Stimulated activated CD8-positive, alpha-beta memory T cell treated with anti-CD3 and anti-CD28 coated beads, Interleukin-12 subunit alpha, Interleukin-12 subunit beta, amount 100 ng/mL, for 4 hours (primary cell): ENCODE results near the gene PARD3.

Experiments used
- DNase-seq: peaks from one replicate; pipeline ENCODE4 v3.0.0-alpha.2; 2020; ENCODE audit warnings: low read depth

The PARD3 gene

DNA sequence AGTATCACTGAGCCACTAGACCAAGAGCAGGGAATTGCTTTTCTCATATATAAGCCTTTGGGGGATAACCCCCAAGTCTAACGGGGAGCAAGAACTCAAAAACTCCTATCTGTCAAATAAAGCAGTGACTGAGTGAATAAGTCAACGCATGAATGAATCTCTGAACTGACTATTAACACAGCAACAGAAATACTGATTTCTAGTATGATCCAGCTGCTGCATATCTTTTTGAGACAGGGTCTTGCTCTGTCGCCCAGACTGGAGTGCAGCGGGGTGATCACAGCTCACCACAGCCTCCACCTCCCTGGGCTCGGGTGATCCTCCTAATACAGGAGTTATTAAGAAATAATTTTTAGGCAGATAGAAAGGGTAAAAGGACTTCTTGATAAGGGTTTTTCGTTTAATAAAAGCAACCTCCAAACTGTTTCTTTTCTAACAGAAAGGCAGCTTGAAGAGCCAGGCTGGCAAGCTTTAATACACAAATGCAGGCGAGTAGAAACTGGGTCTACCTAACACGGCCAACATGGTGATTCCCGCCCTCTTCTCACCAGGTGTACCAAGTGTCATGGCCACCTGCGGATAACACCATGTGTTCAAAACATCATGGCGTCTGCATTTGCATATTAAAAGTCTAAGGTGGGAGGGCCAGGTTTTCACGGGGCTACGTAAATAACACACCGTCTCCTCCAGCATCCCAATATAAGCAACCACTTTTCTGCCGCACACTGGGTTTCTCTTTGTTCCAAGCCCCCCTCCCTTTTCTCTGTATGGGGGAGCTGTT lies 631.9 kb downstream of the PARD3 start:
- DNase-seq = no peak

GRCh38 chr10:34181553-34182300 lies 633.4 kb downstream of the PARD3 start:
- no peak for DNase-seq

GRCh38 chr10:34180749-34181148 lies 634.3 kb downstream of the PARD3 start:
- no peak for DNase-seq

DNA sequence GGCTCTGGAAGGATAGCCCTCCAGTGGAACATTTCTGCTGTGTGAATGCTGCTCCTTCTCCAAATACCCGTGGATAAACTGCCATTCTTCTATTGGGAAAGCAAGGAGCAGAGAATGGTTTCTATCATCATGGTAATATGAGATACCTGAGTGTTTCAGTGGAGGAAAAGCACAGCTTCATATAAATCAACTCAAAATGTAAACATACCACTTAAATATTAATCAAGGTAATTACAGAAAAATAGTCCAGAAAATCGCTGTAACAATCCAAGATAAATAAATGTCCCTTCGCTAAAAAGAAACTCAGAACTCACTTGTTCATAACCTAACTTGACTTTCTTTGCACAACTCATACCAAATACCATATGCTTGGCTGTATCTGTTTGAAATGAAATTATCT lies 635.8 kb downstream of the PARD3 start:
- DNase-seq = no peak

GRCh38 chr10:34178756-34179155 lies 636.3 kb downstream of the PARD3 start:
- no peak for DNase-seq

GRCh38 chr10:34178196-34178595 lies 636.9 kb downstream of the PARD3 start:
- DNase-seq = no peak

DNA sequence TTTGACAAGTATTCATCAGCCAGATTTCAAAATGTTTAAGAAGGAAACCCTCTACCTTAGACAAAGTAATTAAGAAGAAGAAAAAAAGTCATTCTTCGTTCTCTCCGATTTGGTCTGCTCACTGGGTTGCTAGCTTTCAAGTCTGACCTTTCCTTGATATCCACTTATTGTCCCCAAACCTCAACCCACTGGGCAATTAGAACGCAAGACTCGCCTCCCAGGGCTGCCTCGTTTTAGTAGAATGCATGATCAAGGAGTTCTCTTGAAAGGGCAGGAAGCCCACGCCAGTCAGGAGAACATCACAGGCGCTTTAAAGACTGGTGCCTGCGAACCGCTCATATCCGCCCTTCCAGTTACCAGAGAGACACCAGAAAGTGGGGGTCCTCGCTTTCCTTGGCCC lies 637.7 kb downstream of the PARD3 start:
- DNase-seq = no peak

- no peak for DNase-seq
These were observed 638.7 kb downstream of the PARD3 start for GRCh38 chr10:34176351-34176750.

DNA sequence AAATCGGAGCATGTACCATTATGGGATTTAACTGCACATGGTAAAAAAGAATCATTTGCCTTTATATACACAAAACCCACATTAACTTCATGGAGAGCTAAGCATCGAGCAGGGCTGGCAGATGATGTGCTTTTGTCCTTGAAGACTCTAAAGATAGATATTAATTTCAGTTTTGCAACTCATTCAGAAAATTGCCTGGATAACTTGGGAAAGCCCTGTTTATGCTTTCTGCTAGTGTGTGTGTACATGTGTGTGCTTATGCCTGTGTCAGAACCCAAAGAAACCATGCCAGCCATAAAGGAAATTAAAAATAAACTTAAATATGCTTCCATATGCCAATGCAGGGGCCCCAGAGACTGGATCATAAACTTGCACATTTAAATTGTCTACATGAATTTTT lies 640.0 kb downstream of the PARD3 start:
- no peak for DNase-seq

DNA sequence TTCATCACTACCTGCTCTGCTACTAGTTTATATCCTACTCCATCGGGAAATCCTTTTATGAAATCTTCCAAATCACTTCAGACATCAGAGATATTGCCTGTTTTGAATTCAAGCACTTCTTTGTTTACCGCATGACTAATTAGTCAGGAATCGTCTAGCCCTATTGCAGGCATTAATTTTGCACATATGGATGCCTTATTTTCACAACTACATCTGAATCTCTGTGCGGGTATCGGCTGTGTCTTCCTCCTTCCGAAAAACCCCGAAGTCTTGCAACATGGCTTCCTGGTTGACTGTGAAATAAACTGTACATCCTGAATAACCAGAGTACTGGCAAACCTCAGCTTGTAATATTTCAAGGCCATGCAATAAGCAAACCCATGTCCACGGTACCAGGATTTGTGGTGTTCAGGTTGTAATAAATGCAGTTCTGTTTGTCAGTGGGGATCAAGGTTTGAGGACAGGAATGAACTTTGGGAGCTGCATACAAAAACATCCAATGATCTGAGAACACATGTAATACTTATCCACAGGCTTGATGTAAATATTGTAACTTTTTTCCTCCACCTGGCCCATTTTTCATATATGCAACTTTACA lies 642.1 kb downstream of the PARD3 start:
- no peak for DNase-seq

- DNase-seq = no peak
These were observed 643.1 kb downstream of the PARD3 start for GRCh38 chr10:34171957-34172527.

DNA sequence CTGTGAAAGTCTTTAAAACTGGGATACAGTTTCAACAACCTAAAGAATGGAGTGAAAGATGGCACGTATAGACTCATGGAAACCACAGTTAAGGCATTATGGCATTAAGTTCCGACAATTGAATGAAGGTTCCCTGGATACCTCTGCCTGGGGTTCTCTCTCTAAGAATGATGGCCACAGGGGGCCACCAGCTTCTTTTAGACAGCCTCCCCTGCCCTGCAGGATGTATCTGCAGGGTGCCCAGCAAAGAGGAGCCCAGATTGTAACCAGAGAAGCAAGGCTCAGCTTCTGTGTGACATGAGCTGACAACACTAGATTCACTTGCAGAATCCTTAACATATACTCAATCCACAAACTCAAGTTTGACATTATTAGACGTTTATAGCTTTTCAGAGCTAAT lies 645.4 kb downstream of the PARD3 start:
- no peak for DNase-seq

DNA sequence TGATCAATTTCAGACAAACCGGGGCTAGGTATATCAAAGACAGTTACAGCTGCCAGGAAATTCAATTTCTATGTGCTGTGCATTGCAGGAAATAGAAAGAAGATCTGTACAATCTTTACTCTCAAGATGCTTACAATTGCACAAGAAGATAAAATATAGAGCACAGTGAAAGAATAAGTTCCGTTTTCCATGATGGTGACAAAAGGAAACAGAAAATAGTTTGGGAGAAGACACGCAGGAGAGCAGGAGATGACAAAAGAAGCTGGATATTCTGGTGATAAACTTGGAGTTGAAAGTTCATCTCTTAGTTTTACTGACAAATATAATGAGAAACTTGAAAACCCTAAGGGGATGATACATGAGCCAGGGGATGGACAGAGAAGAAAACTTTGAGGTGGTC lies 646.0 kb downstream of the PARD3 start:
- no peak for DNase-seq

DNA sequence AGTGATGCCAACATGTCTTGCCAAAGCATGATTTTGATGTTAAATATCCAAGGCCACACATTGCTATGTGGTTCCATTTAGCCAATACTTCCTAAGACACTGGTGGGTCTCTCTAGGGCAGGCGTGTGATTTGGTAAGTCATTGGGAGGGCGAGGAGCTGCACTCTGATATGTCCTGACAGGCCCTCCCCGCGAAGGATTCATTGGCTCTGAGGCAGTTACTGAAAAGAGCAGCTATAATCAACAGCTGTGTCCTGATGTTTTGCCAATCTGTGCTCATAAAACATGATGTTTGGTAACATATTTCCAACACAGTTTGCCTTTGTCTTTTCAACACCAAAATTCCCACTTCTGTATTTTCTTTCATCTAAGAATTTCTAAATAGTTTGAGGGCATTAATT lies 646.7 kb downstream of the PARD3 start:
- DNase-seq = no peak

DNA sequence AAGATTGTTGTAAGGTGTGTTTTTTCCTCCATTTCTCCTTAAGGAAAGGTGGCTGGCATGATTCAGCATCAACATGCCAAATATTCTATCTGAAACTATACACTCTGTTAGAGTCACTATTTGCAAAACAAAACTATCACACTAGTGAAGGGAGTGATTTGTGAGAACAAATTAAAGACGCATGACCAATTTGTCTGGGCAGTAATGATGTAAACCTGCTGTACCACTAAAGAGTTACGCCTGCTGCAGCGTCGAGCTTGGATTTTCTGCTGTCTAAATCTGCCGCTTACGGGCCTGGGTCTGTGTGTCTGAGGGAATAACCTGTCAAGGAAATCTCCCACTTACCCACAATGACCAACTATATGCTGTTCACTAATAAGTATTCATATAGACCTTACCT lies 648.3 kb downstream of the PARD3 start:
- DNase-seq = no peak

DNA sequence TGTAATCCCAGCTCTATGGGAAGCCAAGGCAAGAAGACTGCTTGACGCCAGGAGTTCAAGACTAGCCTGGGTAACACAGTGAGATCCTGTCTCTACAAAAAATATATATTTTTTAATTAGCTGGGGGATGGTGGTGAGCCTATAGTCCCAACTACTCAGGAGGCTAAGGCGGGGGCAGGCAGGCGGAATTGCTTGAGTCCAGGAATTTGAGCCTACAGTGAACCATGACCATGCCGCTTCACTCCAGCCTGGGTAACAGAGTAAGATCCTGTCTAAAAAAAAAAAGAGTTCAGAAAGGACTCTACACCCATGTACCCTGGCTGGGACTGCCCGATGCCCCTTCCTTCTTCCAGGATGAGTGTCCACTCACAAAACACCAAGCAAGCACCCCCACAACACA lies 648.7 kb downstream of the PARD3 start:
- DNase-seq = no peak

DNA sequence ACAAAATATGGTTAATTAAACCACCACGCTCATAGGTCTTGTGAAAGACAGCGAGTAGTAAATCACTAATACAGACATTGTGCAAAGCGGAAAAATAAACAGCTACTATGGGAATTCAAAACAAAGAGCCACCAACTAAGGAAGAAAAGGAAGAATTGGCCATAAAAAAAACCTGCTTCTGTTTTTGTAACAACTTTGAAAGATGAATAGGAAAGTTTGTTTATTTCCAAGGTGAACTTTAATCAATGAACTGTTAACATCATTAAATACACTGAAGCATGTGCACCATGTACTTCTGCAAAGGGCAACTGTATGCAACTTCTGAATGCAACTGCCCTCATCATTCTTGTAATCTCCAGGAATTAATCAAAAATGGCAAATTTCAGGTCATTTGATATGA lies 651.1 kb downstream of the PARD3 start:
- DNase-seq = no peak

GRCh38 chr10:34163075-34163905 lies 651.8 kb downstream of the PARD3 start:
- DNase-seq = no peak

DNA sequence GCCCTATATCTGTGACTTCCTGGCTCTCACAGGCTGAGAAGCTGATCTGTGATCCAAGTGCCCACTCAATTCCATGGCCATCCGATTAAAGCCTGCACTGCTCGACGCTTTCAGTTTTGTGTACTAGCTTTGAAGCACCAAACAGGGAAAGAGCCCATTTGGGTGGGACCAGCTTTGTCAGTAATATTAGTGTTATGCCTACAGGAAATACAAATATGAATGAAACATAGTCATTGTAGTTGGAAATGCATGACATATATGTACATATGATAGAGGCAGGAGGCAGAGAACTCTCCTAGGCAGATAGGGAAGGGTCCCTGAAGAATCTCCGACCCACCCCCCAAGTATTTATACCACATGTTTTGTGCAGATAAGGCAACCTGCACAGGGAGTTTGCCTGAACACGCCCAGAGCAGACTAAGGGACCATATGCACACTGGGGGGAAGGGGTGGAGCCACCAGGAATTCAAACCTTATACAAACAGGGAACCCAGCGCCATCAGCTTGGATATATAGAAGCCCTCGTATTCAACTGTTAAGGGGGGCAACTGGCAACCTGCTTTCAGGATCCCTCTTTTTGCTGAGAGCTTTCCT lies 653.2 kb downstream of the PARD3 start:
- no peak for DNase-seq

- DNase-seq = no peak
These were observed 654.5 kb downstream of the PARD3 start for GRCh38 chr10:34160595-34160994.

DNA sequence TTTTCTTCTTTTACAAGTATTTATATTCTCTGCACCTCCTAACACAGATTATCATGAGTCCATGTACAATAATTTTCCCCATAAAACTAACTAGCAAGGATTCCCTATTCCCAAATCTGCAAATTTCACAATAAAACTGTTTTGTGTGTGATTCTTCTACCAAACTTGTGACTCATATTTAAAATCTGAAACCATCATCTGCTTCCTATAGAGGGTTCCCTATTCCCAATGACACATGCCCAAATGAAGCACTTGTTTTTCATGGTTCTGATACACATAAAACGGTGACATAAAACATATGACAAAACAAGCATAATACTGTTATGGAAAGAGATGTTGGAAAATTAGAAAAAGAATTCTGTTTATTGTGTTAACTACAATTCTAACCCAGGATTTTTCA lies 657.6 kb downstream of the PARD3 start:
- no peak for DNase-seq
